HT-29 (cell line): Measurements from ENCODE around the gene TIMP1. TPM values are rescaled to one million over a fixed set of nuclear protein-coding genes. Genes with fewer than 3 reads are reported as not detected.

ENCODE experiments used
- DNase-seq: peaks from one replicate; pipeline ENCODE4 v3.0.0-alpha.2; 2015; ENCODE audit warnings: low spot score
- total RNA-seq: library from RNA; depleted of rRNA; stranded (reverse); fragments of >200 nt; shearing (Covaris generic); gene quantifications from 2 replicates; pipeline ENCODE4 v1.2.3, GENCODE V29; 2014; rRNA removed

Gene TIMP1
- 116 and 127 TPM in 2 replicates for total RNA-seq

GRCh38 chrX:47581731-47582647 lies at the start of gene TIMP1:
TSS of gene TIMP1 (plus strand) at chrX:47582436. CDS start at chrX:47583416, 980 bp downstream.
- peak; percentile 84 for DNase-seq

DNA sequence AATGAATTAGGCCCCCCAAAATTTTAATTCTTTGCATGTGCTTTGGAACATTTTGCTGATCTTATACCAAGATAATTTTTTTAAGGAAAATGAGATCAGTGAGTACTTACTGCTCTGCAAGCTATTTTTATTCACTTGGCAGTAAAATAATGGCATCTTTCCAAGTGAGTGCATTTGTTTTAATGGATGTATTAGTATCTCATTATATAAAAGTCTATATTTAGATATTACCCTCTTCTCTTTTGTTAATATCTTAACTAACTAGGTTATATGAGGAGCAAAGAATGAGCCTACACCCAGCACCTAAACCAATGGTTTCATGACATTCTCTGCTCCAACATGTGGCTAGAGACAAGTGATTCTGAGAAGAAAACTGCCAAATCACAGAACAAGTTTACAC lies 42.4 kb upstream of the TIMP1 start:
- DNase-seq, result no peak

- DNase-seq, result peak; percentile 92
Observed at GRCh38 chrX:47540754-47541538, 41.3 kb upstream of the TIMP1 start.

DNA sequence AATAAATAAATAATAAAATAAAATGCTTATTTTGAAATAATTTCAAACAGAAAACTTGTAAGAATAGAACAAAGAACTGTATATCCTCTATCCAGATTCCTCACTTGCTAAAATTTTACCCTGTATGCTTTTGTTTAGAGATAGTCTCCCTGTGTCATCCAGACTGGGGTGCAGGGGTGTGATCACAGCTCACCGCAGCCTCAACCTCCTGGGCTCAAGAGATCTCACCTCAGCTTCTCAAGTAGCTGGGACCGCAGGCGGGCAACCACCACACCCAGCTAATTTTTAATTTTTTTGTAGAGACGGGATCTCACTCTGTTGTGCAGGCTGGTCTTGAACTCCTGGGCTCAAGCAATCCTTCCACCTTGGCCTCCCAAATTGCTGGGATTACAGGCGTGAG lies 38.7 kb upstream of the TIMP1 start:
- DNase-seq, result no peak

GRCh38 chrX:47556045-47556623 lies 26.1 kb upstream of the TIMP1 start:
- DNase-seq, result peak; percentile 89

DNA sequence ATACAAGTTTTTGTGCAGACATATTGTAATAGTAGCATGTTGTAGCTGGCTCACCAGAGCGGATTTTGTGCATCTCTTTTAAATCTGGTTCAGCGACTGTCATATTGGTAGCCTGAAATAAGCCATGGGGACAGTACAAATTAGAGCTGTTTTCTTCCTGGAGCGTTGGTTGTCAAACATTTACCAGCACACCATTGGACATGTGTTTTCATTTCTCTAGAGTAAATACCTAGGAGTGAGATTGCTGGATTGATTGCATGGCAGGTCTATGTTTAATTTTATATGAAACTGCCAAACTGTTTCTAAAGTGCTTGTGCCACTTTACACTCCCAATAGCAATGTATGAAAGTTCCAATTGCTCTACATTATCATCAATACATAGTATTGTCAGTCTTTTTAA lies 23.8 kb upstream of the TIMP1 start:
- no peak for DNase-seq

DNA sequence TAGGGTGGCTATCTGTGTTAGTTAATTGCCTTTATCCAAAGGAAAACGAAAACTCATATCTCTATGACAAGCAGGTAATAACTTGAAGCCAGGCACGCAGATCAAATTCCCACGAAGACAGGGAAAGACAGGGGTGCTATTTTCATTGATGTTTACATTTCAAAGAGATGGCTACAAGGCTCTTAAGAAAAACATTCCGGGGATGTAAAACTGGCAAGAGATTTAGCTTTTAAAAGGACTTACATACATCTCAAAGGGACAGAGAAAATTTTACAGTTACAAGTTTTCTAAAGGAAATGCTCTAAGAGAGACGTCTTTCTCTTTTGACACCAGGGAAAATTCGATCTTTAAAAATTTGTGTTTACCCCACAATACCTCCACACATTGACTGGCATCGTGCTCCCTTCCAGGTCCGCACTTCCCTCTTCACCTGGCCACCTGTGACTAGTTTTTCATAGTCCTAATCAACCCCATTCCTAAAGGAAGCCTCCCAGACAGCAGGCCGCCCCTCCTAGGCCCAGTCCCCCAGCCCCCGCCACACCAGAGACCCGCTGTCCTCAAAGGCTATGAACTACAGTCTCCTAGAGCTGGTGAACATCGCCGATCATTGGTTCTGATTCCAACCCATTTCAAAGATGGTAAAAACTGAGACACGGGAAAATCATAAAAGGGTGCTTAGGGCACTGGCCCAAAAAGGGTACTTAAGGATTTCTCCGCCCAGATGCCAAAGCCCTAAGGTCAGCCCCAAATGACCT lies 21.9 kb upstream of the TIMP1 start:
- peak; percentile 26 for DNase-seq

GRCh38 chrX:47560934-47561658 lies 21.1 kb upstream of the TIMP1 start, which contains the start of gene ARAF:
TSS of gene ARAF (plus strand) at chrX:47561205. CDS start at chrX:47562968, 1,763 bp downstream.
- DNase-seq, result peak; percentile 97

GRCh38 chrX:47561659-47562151 lies 20.5 kb upstream of the TIMP1 start:
- DNase-seq, result no peak

DNA sequence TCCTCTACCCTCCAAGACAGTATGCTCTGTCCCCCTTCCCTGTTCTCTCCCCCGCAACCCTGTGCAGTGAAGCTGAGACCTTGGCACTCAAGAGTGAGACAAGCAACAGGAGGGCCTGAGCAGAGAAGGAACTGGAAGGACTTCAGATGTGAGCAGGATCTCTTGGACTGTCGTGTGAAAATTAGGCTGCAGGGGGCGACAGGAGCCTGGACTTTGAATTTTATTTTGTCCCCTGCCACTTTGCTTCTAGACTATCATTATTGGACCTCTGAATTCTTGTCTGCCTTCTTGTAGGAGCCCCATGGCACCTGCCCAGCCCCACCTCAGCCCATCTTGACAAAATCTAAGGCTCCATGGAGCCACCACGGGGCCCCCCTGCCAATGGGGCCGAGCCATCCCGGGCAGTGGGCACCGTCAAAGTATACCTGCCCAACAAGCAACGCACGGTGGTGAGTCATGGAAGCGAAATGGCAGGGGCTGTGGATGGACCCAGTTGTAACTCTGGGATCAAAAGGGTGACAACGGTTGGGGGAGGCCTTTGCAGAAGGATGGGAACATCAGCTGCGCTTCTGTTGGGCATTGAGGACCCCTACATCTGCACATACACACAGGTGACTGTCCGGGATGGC lies 19.5 kb upstream of the TIMP1 start:
- DNase-seq, result peak; percentile 36

DNA sequence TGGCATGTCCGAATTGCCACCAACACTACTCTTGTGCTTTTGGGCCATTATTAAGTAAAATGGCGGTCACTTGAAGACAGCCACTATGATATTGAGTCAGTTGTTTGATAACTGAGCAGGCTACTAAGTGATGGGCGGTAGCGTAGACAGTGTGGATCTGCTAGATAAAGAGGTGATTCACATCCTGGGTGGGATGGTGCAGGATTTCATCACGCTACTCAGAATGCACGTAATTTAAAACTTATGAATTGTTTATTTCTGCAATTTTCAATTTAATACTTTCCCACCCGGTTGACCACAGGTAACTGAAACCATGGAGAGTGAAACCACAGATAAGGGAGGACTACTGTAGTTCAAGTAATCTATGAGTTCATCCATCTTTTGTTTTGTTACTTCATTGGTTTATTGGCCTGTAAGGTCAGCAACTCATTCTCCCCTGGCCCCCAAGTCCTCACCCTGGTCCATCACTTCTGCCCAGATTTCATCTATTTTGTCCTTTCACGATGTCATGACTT lies 18.4 kb upstream of the TIMP1 start:
- no peak for DNase-seq

GRCh38 chrX:47564438-47565085 lies 17.7 kb upstream of the TIMP1 start:
- no peak for DNase-seq

- no peak for DNase-seq
Observed at GRCh38 chrX:47566841-47567240, 15.4 kb upstream of the TIMP1 start.

- DNase-seq, result peak; percentile 46
Observed at GRCh38 chrX:47568656-47569295, 13.5 kb upstream of the TIMP1 start.

DNA sequence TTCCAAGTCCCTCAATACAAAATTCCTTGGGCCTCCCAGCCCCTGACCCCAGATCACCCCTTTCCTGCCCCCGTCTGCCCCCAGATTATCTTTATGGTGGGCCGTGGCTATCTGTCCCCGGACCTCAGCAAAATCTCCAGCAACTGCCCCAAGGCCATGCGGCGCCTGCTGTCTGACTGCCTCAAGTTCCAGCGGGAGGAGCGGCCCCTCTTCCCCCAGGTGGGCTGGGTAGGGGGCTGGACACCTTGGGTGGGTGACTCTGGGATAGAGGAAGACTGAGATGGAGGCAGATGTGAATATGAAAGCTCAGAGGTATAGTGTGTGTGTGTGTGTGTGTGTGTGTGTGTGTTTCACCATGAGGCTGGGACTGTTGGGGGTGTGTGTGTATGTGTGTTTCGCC lies 11.4 kb upstream of the TIMP1 start:
- no peak for DNase-seq

GRCh38 chrX:47571215-47571614 lies 11.0 kb upstream of the TIMP1 start:
- DNase-seq, result no peak

- DNase-seq, result no peak
Observed at GRCh38 chrX:47571896-47572295, 10.3 kb upstream of the TIMP1 start.

GRCh38 chrX:47572773-47573340 lies 9.4 kb upstream of the TIMP1 start:
- peak; percentile 25 for DNase-seq
